Measurements from ENCODE around the gene PSEN1.

PSEN1 gene

DNA sequence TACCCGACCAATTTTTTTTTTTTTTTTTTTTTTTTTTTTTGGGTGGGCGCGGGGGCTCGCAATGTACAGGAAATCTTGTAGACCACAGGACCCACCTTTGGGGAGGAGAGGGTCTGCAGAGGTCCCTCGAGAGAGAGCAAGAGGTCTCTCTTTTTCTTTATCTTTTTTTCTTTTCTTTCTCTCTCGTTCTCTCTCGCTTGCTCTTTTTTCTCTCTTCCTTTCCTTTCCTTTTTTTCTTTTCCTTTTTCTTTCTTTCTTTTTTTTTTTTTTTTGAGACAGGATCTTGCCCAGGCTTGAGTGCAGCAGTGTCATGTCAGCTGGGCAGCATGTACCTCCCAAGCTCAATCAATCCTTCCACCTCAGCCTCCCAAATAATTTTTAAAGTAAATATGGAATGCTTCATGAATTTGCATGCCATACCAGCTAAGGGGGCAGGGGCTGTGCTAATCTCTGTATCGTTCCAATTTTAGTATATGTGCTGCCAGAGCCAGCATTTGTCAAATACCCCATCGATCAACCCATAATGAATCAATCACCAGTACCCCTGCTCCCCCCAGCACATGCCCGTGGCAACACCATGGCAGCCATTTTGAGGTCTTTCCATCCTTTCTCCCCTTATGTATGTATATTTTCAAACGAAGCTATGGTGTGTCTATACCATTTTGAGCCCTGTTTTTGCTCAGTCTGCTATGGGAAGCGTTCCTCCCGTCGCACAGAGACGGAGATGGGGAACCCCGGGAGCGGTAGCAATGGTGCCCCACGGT, 110.3 kb downstream of the PSEN1 start:
- FAIRE-seq (peak; percentile 79), DNase-seq (ENCODE audit: insufficient read length, low spot score) (no peak)
- TF ChIP-seq POU2F2 (IDR thresholded peaks at IDR 0.05; ENCODE audit: low read depth, low read length) (no peak), SPI1 (IDR thresholded peaks at IDR 0.05; ENCODE audit: low read depth, low read length) (no peak), POLR2AphosphoS5 (IDR thresholded peaks at IDR 0.05; ENCODE audit: low read depth, low read length) (no peak), TAF1 (IDR thresholded peaks at IDR 0.05; ENCODE audit: low read depth, low read length) (no peak), POLR2A (IDR thresholded peaks at IDR 0.05; ENCODE audit: low read depth, low read length) (no peak), PAX5 (IDR thresholded peaks at IDR 0.05; ENCODE audit: insufficient read depth, low read length, severe bottlenecking) (no peak)

DNA sequence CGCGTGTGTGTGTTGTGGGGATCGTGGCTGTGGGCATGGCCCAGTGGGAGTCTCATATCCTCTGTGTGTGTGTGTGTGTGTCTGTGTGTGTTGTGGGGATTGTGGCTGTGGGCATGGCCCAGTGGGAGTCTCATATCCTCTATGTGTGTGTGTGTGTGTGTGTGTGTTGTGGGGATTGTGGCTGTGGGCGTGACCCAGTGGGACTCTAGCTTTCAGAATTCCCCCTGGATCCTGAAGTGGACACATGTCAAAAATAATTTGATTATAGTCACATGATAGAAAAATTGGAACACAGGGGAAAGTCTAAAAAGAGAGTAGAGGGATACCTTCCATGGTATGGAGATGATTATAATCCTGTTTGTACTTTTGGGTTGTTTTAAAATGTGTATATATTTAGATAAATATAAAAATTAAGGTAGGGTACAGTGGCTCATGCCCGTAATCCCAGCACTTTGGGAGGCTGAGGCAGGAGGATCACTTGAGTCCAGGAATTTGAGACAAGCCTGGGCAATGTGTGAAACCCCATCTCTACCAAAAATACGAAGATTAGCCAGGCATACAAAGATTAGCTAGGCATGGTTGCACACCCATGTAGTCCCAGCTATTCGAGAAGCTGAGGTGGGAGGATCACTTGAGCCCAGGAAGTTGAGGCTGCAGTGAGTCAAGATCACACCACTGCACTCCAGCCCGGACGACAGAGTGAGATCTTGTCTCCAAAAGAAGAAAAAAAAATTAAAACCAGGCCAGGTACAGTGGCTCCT, 112.0 kb downstream of the PSEN1 start:
- TF ChIP-seq POLR2AphosphoS5 (IDR thresholded peaks at IDR 0.05; ENCODE audit: low read depth, low read length) (no peak), PAX5 (IDR thresholded peaks at IDR 0.05; ENCODE audit: insufficient read depth, low read length, severe bottlenecking) (peak; percentile 73)
- FAIRE-seq, result peak; percentile 98
- no peak for DNase-seq (ENCODE audit: insufficient read length, low spot score)

DNA sequence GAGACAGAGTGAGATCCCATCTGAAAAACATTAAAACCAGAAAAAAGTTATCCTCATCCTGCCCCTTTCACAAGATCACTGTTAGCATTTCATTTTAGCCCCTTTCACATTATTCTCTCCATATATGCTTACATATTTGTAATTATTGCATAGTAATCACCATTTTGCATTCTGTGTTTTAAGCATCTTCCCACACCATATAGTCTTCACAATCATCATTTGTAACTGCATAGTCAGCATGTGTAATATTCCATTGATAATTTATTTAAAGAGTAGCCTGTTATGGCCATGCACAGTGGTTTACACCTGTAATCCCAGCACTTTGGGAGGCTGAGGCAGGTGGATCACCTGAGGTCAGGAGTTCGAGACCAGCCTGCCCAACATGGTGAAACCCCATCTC, 112.8 kb downstream of the PSEN1 start:
- peak; percentile 5 for FAIRE-seq
- TF ChIP-seq POLR2A (IDR thresholded peaks at IDR 0.05; ENCODE audit: low read depth, low read length) (no peak), SPI1 (IDR thresholded peaks at IDR 0.05; ENCODE audit: low read depth, low read length) (no peak), POU2F2 (IDR thresholded peaks at IDR 0.05; ENCODE audit: low read depth, low read length) (no peak), TAF1 (IDR thresholded peaks at IDR 0.05; ENCODE audit: low read depth, low read length) (no peak), POLR2AphosphoS5 (IDR thresholded peaks at IDR 0.05; ENCODE audit: low read depth, low read length) (no peak), PAX5 (IDR thresholded peaks at IDR 0.05; ENCODE audit: insufficient read depth, low read length, severe bottlenecking) (no peak)
- DNase-seq (ENCODE audit: insufficient read length, low spot score), result no peak

DNA sequence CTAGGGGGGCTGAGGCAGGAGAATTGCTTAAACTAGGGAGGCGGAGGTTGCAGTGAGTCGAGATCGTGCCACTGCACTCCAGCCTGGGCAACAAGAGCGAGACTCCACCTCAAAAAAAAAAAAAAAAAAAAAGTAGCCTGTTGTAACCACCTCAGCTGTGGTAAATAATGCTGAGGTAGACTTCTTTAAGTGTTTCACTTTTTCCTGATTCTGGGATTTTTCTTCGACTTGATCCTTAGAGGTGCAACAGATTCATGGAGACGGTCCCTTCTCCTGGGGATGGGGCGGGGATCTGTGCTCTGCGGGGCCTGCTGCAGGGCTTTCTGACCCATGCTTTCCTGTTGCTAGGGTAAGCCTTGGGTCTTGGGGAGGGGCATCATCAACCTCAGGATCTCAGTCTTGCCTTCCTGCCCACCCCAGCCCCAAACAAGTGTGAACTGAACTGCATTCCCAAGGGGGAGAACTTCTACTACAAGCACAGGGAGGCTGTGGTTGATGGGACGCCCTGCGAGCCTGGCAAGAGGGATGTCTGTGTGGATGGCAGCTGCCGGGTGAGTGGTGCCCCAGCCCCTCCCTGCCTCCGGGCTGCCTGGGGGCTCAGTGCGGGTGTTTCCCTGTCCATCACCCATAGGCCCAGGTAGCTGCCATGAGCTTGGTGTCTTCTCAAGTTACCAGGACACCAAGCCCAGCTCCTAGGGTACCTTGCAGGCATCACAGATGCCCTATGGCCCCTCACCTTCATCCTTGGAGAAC, 113.4 kb downstream of the PSEN1 start:
- TF ChIP-seq TAF1 (IDR thresholded peaks at IDR 0.05; ENCODE audit: low read depth, low read length) (no peak), PAX5 (IDR thresholded peaks at IDR 0.05; ENCODE audit: insufficient read depth, low read length, severe bottlenecking) (no peak), POU2F2 (IDR thresholded peaks at IDR 0.05; ENCODE audit: low read depth, low read length) (no peak)
- FAIRE-seq, result peak; percentile 65
- DNase-seq (ENCODE audit: insufficient read length, low spot score), result no peak

DNA sequence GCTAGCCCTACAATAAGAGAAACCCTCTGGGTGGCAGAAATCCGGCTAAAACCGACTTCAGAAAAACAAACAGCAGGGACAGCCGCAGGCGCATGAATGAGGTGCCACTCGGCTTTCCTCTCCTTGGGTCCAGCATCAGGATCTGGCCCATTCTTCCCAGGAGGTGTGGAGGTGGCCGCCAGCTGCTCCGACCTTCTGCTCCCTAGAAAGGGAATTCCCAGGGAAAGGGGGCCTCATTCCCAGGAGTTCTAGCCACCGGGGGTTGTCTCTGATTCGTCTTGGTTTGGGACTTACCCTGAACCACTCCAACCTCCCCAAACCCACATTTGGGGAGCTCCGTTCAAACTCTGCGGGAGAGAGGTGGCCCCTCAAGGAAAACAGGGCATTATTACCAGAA, 114.0 kb downstream of the PSEN1 start:
- FAIRE-seq (no peak), DNase-seq (ENCODE audit: insufficient read length, low spot score) (no peak)
- TF ChIP-seq POLR2AphosphoS5 (IDR thresholded peaks at IDR 0.05; ENCODE audit: low read depth, low read length) (no peak), POU2F2 (IDR thresholded peaks at IDR 0.05; ENCODE audit: low read depth, low read length) (no peak), POLR2A (IDR thresholded peaks at IDR 0.05; ENCODE audit: low read depth, low read length) (no peak), TAF1 (IDR thresholded peaks at IDR 0.05; ENCODE audit: low read depth, low read length) (no peak), SPI1 (IDR thresholded peaks at IDR 0.05; ENCODE audit: low read depth, low read length) (no peak)

DNA sequence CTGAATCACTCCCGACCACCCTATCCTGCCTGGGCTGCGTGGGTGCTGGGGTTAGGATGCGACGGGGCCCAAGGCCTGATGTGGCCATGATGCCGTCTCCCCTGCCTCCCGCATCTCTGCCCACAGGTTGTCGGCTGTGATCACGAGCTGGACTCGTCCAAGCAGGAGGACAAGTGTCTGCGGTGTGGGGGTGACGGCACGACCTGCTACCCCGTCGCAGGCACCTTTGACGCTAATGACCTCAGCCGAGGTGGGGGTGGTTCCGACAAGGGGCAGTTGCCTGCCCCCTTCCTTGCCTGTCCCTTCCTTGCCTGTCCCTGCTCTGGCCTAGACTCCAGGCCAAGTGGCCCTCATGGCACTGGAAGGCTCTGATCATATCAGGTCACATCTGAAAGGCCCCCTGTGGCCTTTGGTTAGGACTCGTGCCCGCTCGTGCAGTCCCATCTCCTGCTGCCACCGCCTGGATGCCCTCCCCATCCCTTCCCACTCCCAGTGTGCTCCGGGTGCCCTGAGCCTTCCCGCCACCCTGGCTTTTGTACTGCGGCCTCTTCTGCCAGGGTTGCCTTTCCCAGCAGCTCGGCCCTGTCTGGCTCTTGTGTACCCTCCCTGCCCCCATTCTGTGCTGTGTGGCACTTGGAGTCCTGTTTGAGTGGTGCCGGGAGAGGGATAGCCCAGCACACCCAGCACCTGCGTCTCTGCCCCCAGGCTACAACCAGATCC, 114.6 kb downstream of the PSEN1 start:
- FAIRE-seq (no peak), DNase-seq (ENCODE audit: insufficient read length, low spot score) (no peak)
- TF ChIP-seq TAF1 (IDR thresholded peaks at IDR 0.05; ENCODE audit: low read depth, low read length) (no peak), POLR2A (IDR thresholded peaks at IDR 0.05; ENCODE audit: low read depth, low read length) (no peak), POLR2AphosphoS5 (IDR thresholded peaks at IDR 0.05; ENCODE audit: low read depth, low read length) (no peak), POU2F2 (IDR thresholded peaks at IDR 0.05; ENCODE audit: low read depth, low read length) (no peak), SPI1 (IDR thresholded peaks at IDR 0.05; ENCODE audit: low read depth, low read length) (no peak), PAX5 (IDR thresholded peaks at IDR 0.05; ENCODE audit: insufficient read depth, low read length, severe bottlenecking) (no peak)

DNA sequence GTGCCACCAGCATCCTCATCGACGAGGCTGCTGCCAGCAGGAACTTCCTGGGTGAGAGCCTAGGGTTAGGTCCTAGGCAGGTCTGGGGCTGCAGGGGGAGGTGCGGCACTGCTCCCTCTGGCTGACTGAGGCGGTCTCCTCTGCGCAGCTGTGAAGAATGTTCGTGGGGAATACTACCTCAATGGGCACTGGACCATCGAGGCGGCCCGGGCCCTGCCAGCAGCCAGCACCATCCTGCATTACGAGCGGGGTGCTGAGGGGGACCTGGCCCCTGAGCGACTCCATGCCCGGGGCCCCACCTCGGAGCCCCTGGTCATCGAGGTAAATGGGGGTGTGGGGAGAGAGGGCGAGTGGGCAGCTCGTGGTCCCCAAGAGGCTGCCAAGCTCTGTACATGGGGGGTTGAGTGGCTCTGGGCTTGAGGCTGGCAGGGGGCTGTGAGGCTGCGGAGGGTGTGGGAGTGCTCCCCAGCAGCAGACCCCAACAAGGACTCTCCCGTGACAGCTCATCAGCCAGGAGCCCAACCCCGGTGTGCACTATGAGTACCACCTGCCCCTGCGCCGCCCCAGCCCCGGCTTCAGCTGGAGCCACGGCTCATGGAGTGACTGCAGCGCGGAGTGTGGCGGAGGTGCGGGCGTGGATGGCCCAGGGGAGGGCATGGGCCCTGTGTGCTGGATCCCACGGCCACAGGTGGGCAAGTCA, 115.4 kb downstream of the PSEN1 start:
- no peak for FAIRE-seq
- no peak for TF ChIP-seq POLR2AphosphoS5 (IDR thresholded peaks at IDR 0.05; ENCODE audit: low read depth, low read length)
- no peak for TF ChIP-seq TAF1 (IDR thresholded peaks at IDR 0.05; ENCODE audit: low read depth, low read length)
- TF ChIP-seq POLR2A (IDR thresholded peaks at IDR 0.05; ENCODE audit: low read depth, low read length), result no peak
- no peak for TF ChIP-seq PAX5 (IDR thresholded peaks at IDR 0.05; ENCODE audit: insufficient read depth, low read length, severe bottlenecking)
- no peak for TF ChIP-seq SPI1 (IDR thresholded peaks at IDR 0.05; ENCODE audit: low read depth, low read length)
- no peak for TF ChIP-seq POU2F2 (IDR thresholded peaks at IDR 0.05; ENCODE audit: low read depth, low read length)
- no peak for DNase-seq (ENCODE audit: insufficient read length, low spot score)

DNA sequence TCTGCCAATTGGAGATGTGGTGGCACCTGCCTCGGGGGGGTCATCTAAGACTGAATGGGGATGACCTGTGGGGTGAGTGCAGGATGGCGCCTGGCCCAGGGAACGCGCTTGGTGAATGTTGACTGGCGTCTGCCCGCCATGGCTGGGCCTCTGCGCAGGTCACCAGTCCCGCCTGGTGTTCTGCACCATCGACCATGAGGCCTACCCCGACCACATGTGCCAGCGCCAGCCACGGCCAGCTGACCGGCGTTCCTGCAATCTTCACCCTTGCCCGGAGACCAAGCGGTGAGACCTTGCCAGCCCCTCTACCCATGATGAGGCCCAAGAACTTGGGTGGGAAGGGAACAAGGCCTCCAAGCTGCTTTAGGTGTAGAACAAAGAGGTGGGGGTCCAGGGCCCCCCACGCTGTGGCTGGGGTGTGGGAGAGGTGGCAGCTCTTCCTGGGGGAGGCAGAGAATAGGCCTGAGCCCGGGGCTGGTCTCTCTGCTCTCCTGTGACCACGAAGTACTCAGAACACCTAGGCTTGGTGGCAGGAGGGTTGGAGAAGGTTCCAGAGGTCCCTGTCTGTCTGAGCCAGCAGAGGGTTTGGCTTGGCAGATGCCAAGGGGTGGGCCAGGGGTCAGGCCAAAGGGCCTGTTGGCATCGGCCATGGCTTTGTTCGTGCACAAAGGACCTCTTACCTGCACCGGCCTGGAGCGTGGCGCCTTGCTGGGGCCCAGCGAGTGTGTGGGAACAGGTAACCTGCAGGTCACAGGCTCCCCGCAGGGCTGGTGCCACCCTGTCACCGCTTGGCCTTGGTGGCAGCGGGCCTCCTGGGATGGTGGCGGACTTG, 116.4 kb downstream of the PSEN1 start:
- no peak for DNase-seq (ENCODE audit: insufficient read length, low spot score)
- no peak for FAIRE-seq
- TF ChIP-seq TAF1 (IDR thresholded peaks at IDR 0.05; ENCODE audit: low read depth, low read length) (no peak), POU2F2 (IDR thresholded peaks at IDR 0.05; ENCODE audit: low read depth, low read length) (no peak), POLR2AphosphoS5 (IDR thresholded peaks at IDR 0.05; ENCODE audit: low read depth, low read length) (no peak), POLR2A (IDR thresholded peaks at IDR 0.05; ENCODE audit: low read depth, low read length) (no peak), SPI1 (IDR thresholded peaks at IDR 0.05; ENCODE audit: low read depth, low read length) (no peak), PAX5 (IDR thresholded peaks at IDR 0.05; ENCODE audit: insufficient read depth, low read length, severe bottlenecking) (no peak)

All from GM12891 (cell line).